ENCODE data around the gene CLIP2.

CLIP2 gene

DNA sequence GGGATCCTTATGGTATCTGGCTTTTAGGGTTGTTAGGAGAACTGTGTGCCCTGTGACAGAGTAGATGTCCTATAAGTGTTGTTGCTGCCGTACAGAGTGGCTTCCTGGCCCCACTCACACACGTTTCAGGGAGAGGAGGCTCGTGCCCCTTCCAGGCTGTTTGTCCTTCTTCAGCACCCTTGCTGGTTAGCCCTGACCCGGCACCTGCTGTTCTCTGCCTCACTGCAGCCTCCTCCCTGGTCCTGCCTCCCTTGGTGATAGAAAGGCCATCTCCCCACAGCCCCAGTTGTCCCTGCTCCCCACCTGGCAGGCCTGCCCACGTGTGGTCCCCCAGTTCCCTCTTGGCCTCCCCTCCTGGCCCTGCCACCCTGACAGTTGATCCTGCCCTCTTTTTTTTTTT is 2.3 kb downstream of the CLIP2 start:
- DNase-seq, result no peak
- Histone ChIP-seq H3K36me3 (no peaks in the 10 kb centered on the region), H3K27me3 (peaks cover 3% of the 10 kb centered on the region; the same call in 1 of the 2 replicates), H3K4me3 (ENCODE audit: low read depth, low read length) (no peak overlapping the region), H3K9me3 (no peaks in the 10 kb centered on the region), H3K4me1 (peaks cover 11% of the 10 kb centered on the region)
- TF ChIP-seq, protein P1, sequence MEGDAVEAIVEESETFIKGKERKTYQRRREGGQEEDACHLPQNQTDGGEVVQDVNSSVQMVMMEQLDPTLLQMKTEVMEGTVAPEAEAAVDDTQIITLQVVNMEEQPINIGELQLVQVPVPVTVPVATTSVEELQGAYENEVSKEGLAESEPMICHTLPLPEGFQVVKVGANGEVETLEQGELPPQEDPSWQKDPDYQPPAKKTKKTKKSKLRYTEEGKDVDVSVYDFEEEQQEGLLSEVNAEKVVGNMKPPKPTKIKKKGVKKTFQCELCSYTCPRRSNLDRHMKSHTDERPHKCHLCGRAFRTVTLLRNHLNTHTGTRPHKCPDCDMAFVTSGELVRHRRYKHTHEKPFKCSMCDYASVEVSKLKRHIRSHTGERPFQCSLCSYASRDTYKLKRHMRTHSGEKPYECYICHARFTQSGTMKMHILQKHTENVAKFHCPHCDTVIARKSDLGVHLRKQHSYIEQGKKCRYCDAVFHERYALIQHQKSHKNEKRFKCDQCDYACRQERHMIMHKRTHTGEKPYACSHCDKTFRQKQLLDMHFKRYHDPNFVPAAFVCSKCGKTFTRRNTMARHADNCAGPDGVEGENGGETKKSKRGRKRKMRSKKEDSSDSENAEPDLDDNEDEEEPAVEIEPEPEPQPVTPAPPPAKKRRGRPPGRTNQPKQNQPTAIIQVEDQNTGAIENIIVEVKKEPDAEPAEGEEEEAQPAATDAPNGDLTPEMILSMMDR (IDR thresholded peaks at IDR 0.05; ENCODE audit: low read depth, low read length), result no peak

DNA sequence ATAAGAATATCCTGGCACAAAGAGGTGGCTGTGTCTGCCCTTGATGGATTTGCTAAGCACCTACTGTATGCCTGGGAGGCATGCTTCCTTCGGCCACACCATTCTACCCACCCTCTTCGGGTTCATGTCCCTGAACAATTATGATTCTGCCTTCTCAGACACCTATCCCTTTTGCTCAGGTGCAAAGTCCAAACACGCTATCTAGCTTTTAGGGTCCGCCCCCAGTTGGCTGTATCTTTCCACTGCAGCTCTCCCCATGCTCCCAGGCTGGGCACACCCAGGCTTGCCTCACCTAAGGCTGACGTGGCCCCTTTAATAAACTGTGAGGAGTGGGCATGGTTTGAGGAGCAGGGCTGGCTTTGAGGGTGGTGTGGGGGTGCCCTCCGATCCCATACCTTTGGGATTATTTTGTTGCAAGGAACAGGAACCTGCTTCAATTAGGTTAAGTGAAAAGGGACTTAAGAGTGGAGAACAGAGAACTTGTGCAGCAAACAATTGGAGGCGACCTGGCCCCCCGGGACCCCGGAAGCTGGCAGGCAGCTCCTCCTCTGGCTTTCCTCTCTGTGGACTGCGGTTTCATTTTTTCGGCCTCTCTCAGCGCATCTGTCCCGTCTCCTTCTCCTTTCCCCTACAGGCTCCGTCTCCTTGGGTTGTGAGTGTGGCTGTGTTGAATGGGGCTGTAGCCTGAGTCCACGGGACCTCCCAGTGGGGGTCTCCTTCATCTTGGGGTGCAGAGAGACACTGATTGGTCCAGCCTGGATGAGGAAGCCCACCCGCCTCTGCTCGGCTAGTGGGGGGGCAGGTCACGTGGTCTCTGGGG is 3.8 kb downstream of the CLIP2 start:
- Histone ChIP-seq H3K36me3 (no peaks in the 10 kb centered on the region), H3K4me3 (ENCODE audit: low read depth, low read length) (no peak overlapping the region), H3K9me3 (no peaks in the 10 kb centered on the region), H3K27me3 (peaks cover 3% of the 10 kb centered on the region; the same call in 1 of the 2 replicates), H3K4me1 (peaks cover 11% of the 10 kb centered on the region)
- TF ChIP-seq, protein P1 (IDR thresholded peaks at IDR 0.05; ENCODE audit: low read depth, low read length), result no peak
- DNase-seq, result no peak

GRCh38 chr7:74293577-74293908 is 4.3 kb downstream of the CLIP2 start:
- no peak for DNase-seq
- Histone ChIP-seq H3K9me3 (no peaks in the 10 kb centered on the region), H3K4me1 (peaks cover 11% of the 10 kb centered on the region), H3K36me3 (no peaks in the 10 kb centered on the region), H3K27me3 (peaks cover 3% of the 10 kb centered on the region; the same call in 1 of the 2 replicates), H3K4me3 (ENCODE audit: low read depth, low read length) (no peak overlapping the region)
- TF ChIP-seq, protein P1 (IDR thresholded peaks at IDR 0.05; ENCODE audit: low read depth, low read length), result no peak

GRCh38 chr7:74294191-74294998 is 5.2 kb downstream of the CLIP2 start:
- TF ChIP-seq, protein P1 (IDR thresholded peaks at IDR 0.05; ENCODE audit: low read depth, low read length), result no peak
- peak overlapping the region; percentile 35 for H3K4me3 ChIP-seq (ENCODE audit: low read depth, low read length)
- H3K27me3 ChIP-seq, result peaks cover 3% of the 10 kb centered on the region; the same call in 1 of the 2 replicates
- H3K4me1 ChIP-seq, result peaks cover 11% of the 10 kb centered on the region
- H3K9me3 ChIP-seq, result no peaks in the 10 kb centered on the region
- H3K36me3 ChIP-seq, result no peaks in the 10 kb centered on the region
- peak; percentile 76 for DNase-seq

GRCh38 chr7:74297516-74298233 is 8.5 kb downstream of the CLIP2 start:
- DNase-seq, result no peak
- no peaks in the 10 kb centered on the region for H3K36me3 ChIP-seq
- H3K9me3 ChIP-seq, result no peaks in the 10 kb centered on the region
- no peaks in the 10 kb centered on the region for H3K27me3 ChIP-seq
- no peak overlapping the region for H3K4me3 ChIP-seq (ENCODE audit: low read depth, low read length)
- H3K4me1 ChIP-seq, result peaks cover 11% of the 10 kb centered on the region
- TF ChIP-seq, protein P1 (IDR thresholded peaks at IDR 0.05; ENCODE audit: low read depth, low read length), result no peak
